GM18498 (cell line): ENCODE measurements around the gene TMEM231.
A peak's percentile ranks its signal among the peaks of the same experiment; 100 is the strongest.
"Not testable (repeated sequence)": the region's sequence is repeated elsewhere in the genome, so short reads cannot be mapped to it uniquely, and the experiment has no call there.

Experiments used
- ATAC-seq: cut with Tn5 transposase; IDR thresholded peaks from one replicate; pipeline ENCODE4 v1.9.1; 2021; ENCODE audit warnings: mild to moderate bottlenecking, moderate library complexity; ENCODE audit not compliant: unreplicated experiment

The TMEM231 gene

GRCh38 chr16:75567911-75568310 is 11.9 kb upstream of the TMEM231 start:
- no peak for ATAC-seq

GRCh38 chr16:75566758-75567255 is 10.8 kb upstream of the TMEM231 start:
- peak; percentile 5 for ATAC-seq

GRCh38 chr16:75566040-75566757 is 10.1 kb upstream of the TMEM231 start, which contains the start of gene GABARAPL2:
Gene GABARAPL2, plus strand, starts transcription at chr16:75566379. Its CDS starts 108 bp downstream, at chr16:75566487.
- peak; percentile 79 for ATAC-seq

GRCh38 chr16:75565640-75566039 is 9.6 kb upstream of the TMEM231 start:
- peak; percentile 9 for ATAC-seq

- ATAC-seq = no peak
Measured at GRCh38 chr16:75559564-75560372, 3.7 kb upstream of the TMEM231 start.

- no peak for ATAC-seq
Measured at GRCh38 chr16:75558846-75559401, 2.9 kb upstream of the TMEM231 start.

GRCh38 chr16:75556431-75556950 is 439 bp upstream of the TMEM231 start:
- no peak for ATAC-seq

GRCh38 chr16:75555213-75555706 is 792 bp downstream of the TMEM231 start:
- ATAC-seq = peak; percentile 13

GRCh38 chr16:75552951-75553350 is 3.1 kb downstream of the TMEM231 start:
- ATAC-seq = no peak

- ATAC-seq = peak; percentile 84
Measured at GRCh38 chr16:75550211-75550662, 5.8 kb downstream of the TMEM231 start.

- ATAC-seq = not testable (repeated sequence)
Measured at GRCh38 chr16:75548456-75548855, 7.6 kb downstream of the TMEM231 start.

- no peak for ATAC-seq
Measured at GRCh38 chr16:75546293-75546692, 9.8 kb downstream of the TMEM231 start.

GRCh38 chr16:75545879-75546278 is 10.2 kb downstream of the TMEM231 start:
- ATAC-seq = not testable (repeated sequence)

GRCh38 chr16:75542462-75542861 is 13.6 kb downstream of the TMEM231 start:
- not testable (repeated sequence) for ATAC-seq

- ATAC-seq = no peak
Measured at GRCh38 chr16:75541236-75541635, 14.8 kb downstream of the TMEM231 start.

GRCh38 chr16:75538882-75539565 is 17.0 kb downstream of the TMEM231 start:
- ATAC-seq = not testable (repeated sequence)

GRCh38 chr16:75537776-75538175 is 18.3 kb downstream of the TMEM231 start:
- ATAC-seq = no peak

- no peak for ATAC-seq
Measured at GRCh38 chr16:75535901-75536300, 20.2 kb downstream of the TMEM231 start, which contains the start of gene CHST5. Gene CHST5, minus strand, starts transcription at chr16:75536108. Its CDS starts 5,724 bp downstream, at chr16:75530384.

- no peak for ATAC-seq
Measured at GRCh38 chr16:75535211-75535843, 20.7 kb downstream of the TMEM231 start.
